ENCODE measurements around the gene DNAI4.
"Not testable (repeated sequence)": the region's sequence is repeated elsewhere in the genome, so short reads cannot be mapped to it uniquely, and the experiment has no call there.

The DNAI4 gene

GRCh38 chr1:66924756-66925557 is at the start of gene DNAI4, which contains the start of gene MIER1:
Gene DNAI4, minus strand, starts transcription at chr1:66924856. Its CDS starts 25 bp downstream, at chr1:66924831.
Gene MIER1, plus strand, starts transcription at chr1:66924990. Its CDS starts 39 bp downstream, at chr1:66925029.
- peak; percentile 21 for TF ChIP-seq CTCF (IDR thresholded peaks at IDR 0.05; ENCODE audit: low read depth, low read length)
- no peak for TF ChIP-seq EZH2phosphoT487 (IDR thresholded peaks at IDR 0.05; ENCODE audit: low read depth)

GRCh38 chr1:66968574-66968973 is 43.9 kb upstream of the DNAI4 start:
- TF ChIP-seq CTCF (IDR thresholded peaks at IDR 0.05; ENCODE audit: low read depth, low read length): no peak
- no peak for TF ChIP-seq EZH2phosphoT487 (IDR thresholded peaks at IDR 0.05; ENCODE audit: low read depth)
- H3K4me2 ChIP-seq (ENCODE audit: low read length): no peak overlapping the region

More at GRCh38 chr1:66924756-66925557, at the start of gene DNAI4, which contains the start of gene MIER1:
- H3K27ac ChIP-seq (ENCODE audit: low read length): peak within 1 kb of the TSS; percentile 64
- no peaks in the 10 kb centered on the region for H4K20me1 ChIP-seq (ENCODE audit: insufficient read depth, low read length)
- H3K9ac ChIP-seq (ENCODE audit: low read length): peak within 1 kb of the TSS; percentile 83
- no peaks in the 10 kb centered on the region for H3K9me3 ChIP-seq (ENCODE audit: insufficient read depth, low read length)
- H3K4me1 ChIP-seq (ENCODE audit: low read length): peaks cover 27% of the 10 kb centered on the region
- H3K36me3 ChIP-seq (replicated peaks; ENCODE audit: low read depth, low read length): no peaks in the 10 kb centered on the region
- H3K79me2 ChIP-seq (ENCODE audit: low read length): peaks cover 36% of the 10 kb centered on the region
- peak within 1 kb of the TSS; percentile 94 for H3K4me3 ChIP-seq (ENCODE audit: low read length)
- H2AFZ ChIP-seq (ENCODE audit: low read depth, low read length): peak within 1 kb of the TSS; percentile 82
- no peaks in the 10 kb centered on the region for H3K27me3 ChIP-seq (ENCODE audit: low read depth, low read length)
- H3K4me2 ChIP-seq (ENCODE audit: low read length): peak within 1 kb of the TSS; percentile 86

GRCh38 chr1:66966188-66966873 is 41.7 kb upstream of the DNAI4 start:
- H4K20me1 ChIP-seq (ENCODE audit: insufficient read depth, low read length); H2AFZ ChIP-seq (ENCODE audit: low read depth, low read length); H3K79me2 ChIP-seq (ENCODE audit: low read length); H3K4me2 ChIP-seq (ENCODE audit: low read length); H3K27me3 ChIP-seq (ENCODE audit: low read depth, low read length); H3K9ac ChIP-seq (ENCODE audit: low read length); H3K27ac ChIP-seq (ENCODE audit: low read length); H3K4me1 ChIP-seq (ENCODE audit: low read length); H3K4me3 ChIP-seq (ENCODE audit: low read length); H3K9me3 ChIP-seq (ENCODE audit: insufficient read depth, low read length): not testable (repeated sequence)
- H3K36me3 ChIP-seq (replicated peaks; ENCODE audit: low read depth, low read length): peaks cover 23% of the 10 kb centered on the region

More at GRCh38 chr1:66968574-66968973, 43.9 kb upstream of the DNAI4 start:
- H4K20me1 ChIP-seq (ENCODE audit: insufficient read depth, low read length): no peaks in the 10 kb centered on the region
- no peak overlapping the region for H3K9ac ChIP-seq (ENCODE audit: low read length)
- H3K27ac ChIP-seq (ENCODE audit: low read length): no peak overlapping the region
- no peak overlapping the region for H2AFZ ChIP-seq (ENCODE audit: low read depth, low read length)
- no peaks in the 10 kb centered on the region for H3K79me2 ChIP-seq (ENCODE audit: low read length)
- H3K36me3 ChIP-seq (replicated peaks; ENCODE audit: low read depth, low read length): peaks cover 23% of the 10 kb centered on the region
- no peaks in the 10 kb centered on the region for H3K9me3 ChIP-seq (ENCODE audit: insufficient read depth, low read length)
- no peaks in the 10 kb centered on the region for H3K27me3 ChIP-seq (ENCODE audit: low read depth, low read length)
- H3K4me1 ChIP-seq (ENCODE audit: low read length): no peaks in the 10 kb centered on the region
- H3K4me3 ChIP-seq (ENCODE audit: low read length): no peak overlapping the region

- Histone ChIP-seq H3K9ac (ENCODE audit: low read length) (no peak overlapping the region), H3K4me2 (ENCODE audit: low read length) (no peak overlapping the region), H3K27me3 (ENCODE audit: low read depth, low read length) (no peaks in the 10 kb centered on the region), H3K4me3 (ENCODE audit: low read length) (no peak overlapping the region), H3K4me1 (ENCODE audit: low read length) (peaks cover 7% of the 10 kb centered on the region), H3K27ac (ENCODE audit: low read length) (no peak overlapping the region), H3K36me3 (replicated peaks; ENCODE audit: low read depth, low read length) (peaks cover 17% of the 10 kb centered on the region), H3K9me3 (ENCODE audit: insufficient read depth, low read length) (no peaks in the 10 kb centered on the region), H4K20me1 (ENCODE audit: insufficient read depth, low read length) (no peaks in the 10 kb centered on the region), H2AFZ (ENCODE audit: low read depth, low read length) (no peak overlapping the region), H3K79me2 (ENCODE audit: low read length) (no peaks in the 10 kb centered on the region)
- TF ChIP-seq CTCF (IDR thresholded peaks at IDR 0.05; ENCODE audit: low read depth, low read length) (no peak), EZH2phosphoT487 (IDR thresholded peaks at IDR 0.05; ENCODE audit: low read depth) (no peak)
Measured at GRCh38 chr1:66957938-66958337, 33.3 kb upstream of the DNAI4 start.

All from OCI-LY3 (cell line).